Measurements from ENCODE around the gene MLNR. TPM values are rescaled to one million over a fixed set of nuclear protein-coding genes. Genes with fewer than 3 reads are reported as not detected.

MLNR gene
- total RNA-seq, 1 donor from 2014 or later = not detected

GRCh38 chr13:49245101-49245500 is 25.0 kb downstream of the MLNR start:
- no peak for TF ChIP-seq CTCF (conservative IDR thresholded peaks at IDR 0.05; ENCODE audit: low read depth, low read length)
- DNase-seq (ENCODE audit: low read depth) = no peak
- no peak overlapping the region for H3K4me3 ChIP-seq (ENCODE audit: low read depth, low read length)

GRCh38 chr13:49246850-49247642 is 26.9 kb downstream of the MLNR start:
- DNase-seq (ENCODE audit: low read depth) = no peak
- peak overlapping the region; percentile 88 for H3K4me3 ChIP-seq (ENCODE audit: low read depth, low read length)
- TF ChIP-seq CTCF (conservative IDR thresholded peaks at IDR 0.05; ENCODE audit: low read depth, low read length) = no peak

GRCh38 chr13:49247643-49248621 is 27.8 kb downstream of the MLNR start, which contains the start of gene CDADC1:
TSS of gene CDADC1 (plus strand) at chr13:49247925. CDS start at chr13:49248038, 113 bp downstream.
- TF ChIP-seq CTCF (conservative IDR thresholded peaks at IDR 0.05; ENCODE audit: low read depth, low read length) = peak; percentile 3
- DNase-seq (ENCODE audit: low read depth) = peak; percentile 58
- H3K4me3 ChIP-seq (ENCODE audit: low read depth, low read length) = peak within 1 kb of the TSS; percentile 88

- H3K4me3 ChIP-seq (ENCODE audit: low read depth, low read length) = peak overlapping the region; percentile 88
- DNase-seq (ENCODE audit: low read depth) = no peak
- peak; percentile 49 for TF ChIP-seq CTCF (conservative IDR thresholded peaks at IDR 0.05; ENCODE audit: low read depth, low read length)
These were observed 28.5 kb downstream of the MLNR start for GRCh38 chr13:49248622-49249002.

GRCh38 chr13:49251326-49251725 is 31.2 kb downstream of the MLNR start:
- no peak for DNase-seq (ENCODE audit: low read depth)
- H3K4me3 ChIP-seq (ENCODE audit: low read depth, low read length) = no peak overlapping the region
- TF ChIP-seq CTCF (conservative IDR thresholded peaks at IDR 0.05; ENCODE audit: low read depth, low read length) = no peak

GRCh38 chr13:49253310-49253709 is 33.2 kb downstream of the MLNR start:
- no peak for DNase-seq (ENCODE audit: low read depth)

More at GRCh38 chr13:49253310-49253709, 33.2 kb downstream of the MLNR start:
- no peak overlapping the region for H3K4me3 ChIP-seq (ENCODE audit: low read depth, low read length)
- TF ChIP-seq CTCF (conservative IDR thresholded peaks at IDR 0.05; ENCODE audit: low read depth, low read length) = no peak

Measured in epithelial cell of proximal tubule (primary cell).